HS-27A (cell line): ENCODE measurements around the gene WIPI1.
"Not testable (repeated sequence)": the region's sequence is repeated elsewhere in the genome, so short reads cannot be mapped to it uniquely, and the experiment has no call there.

Source experiments
- DNase-seq: peaks from one replicate; pipeline ENCODE4 v3.0.0-alpha.2; 2012; ENCODE audit warnings: low read depth, missing footprints

The WIPI1 gene

DNA sequence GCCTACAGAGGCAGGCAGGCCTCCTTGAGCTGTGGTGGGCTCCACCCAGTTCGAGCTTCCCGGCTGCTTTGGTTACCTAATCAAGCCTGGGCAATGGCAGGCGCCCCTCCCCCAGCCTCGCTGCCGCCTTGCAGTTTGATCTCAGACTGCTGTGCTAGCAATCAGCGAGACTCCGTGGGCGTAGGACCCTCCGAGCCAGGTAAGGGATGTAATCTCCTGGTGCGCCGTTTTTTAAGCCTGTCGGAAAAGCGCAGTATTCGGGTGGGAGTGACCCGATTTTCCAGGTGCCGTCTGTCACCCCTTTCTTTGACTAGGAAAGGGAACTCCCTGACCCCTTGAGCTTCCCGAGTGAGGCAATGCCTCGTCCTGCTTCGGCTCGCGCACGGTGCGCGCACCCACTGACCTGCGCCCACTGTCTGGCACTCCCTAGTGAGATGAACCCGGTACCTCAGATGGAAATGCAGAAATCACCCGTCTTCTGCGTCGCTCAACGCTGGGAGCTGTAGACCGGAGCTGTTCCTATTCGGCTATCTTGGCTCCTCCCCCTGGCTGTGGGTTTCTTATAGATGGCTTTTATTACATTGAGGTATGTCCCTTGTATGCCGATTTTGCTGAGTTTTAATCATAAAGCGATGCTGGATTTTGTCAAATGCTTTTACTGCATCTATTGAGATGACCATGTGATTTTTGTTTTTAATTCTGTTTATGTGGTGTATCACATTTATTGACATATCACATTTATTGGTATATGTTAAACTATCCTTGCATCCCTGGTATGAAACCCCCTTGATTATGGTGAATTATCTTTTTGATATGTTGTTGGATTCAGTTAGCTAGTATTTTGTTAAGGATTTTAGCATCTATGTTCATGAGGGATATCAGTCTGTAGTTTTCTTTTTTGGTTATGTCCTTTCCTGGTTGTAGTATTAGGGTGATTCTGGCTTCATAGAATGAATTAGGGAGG lies 43.4 kb downstream of the WIPI1 start:
- not testable (repeated sequence) for DNase-seq

DNA sequence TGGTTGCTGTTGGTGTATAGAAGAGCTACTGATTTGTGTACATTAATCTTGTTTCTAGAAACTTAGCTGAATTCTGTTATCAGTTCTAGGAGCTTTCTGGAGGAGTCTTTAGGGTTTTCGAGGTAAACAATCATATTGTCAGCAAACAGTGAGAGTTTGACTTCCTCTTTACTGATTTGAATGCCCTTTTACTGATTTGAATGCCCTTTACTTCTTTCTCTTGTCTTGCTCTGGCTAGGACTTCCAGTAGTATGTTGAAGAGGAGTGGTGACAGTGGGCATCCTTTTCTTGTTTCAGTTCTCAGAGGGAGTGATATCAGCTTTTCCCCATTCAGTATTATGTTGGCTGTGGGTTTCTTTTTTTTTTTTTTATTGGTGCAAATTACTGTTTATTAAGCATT lies 49.6 kb downstream of the WIPI1 start:
- DNase-seq, result not testable (repeated sequence)

DNA sequence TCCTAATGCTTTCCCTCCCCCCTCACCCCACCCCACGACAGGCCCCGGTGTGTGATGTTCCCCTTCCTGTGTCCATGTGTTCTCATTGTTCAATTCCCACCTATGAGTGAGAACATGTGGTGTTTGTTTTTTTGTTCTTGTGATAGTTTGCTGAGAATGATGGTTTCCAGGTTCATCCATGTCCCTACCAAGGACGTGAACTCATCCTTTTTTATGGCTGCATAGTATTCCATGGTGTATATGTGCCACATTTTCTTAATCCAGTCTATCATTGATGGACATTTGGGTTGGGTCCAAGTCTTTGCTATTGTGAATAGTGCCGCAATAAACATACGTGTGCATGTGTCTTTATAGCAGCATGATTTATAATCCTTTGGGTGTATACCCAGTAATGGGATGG lies 53.5 kb downstream of the WIPI1 start:
- not testable (repeated sequence) for DNase-seq

DNA sequence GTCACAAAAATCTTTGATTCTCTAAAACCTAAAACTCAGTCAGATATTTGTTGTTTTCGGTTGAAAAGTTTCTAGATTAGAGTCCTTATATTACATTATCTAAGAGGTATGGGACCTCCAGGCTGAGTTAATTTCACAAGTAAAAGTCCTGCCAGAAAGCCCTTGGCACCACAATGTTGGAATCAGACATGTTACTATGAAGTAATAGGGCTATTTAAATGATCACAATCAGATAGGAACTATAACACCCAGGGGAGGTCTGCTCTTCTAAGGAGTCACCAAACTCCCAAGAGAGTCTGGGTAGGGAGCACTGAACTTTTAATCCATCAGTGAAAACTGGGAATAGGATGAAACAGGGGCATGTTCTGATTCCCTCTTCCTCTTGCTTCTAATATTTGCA lies 54.2 kb downstream of the WIPI1 start:
- DNase-seq, result no peak

DNA sequence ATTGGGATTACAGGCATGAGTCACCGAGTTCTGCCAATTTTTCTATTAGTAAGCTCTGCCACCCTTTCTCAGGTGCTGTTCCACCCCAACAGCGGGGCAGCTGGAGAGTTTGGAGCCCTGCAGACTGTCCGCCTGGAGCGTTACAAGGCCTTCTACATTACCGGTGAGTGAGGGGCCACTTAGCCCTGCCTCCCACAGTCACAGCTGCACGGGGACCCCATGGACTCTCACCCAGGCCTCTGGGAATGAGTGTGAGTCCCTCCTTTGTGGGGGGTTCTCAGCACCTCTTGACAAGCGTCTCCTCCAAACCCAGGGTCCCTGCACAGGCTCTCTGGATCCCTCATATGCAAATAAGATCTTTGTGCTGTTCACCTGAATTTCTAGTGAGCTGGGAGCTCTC lies 56.0 kb downstream of the WIPI1 start:
- DNase-seq, result no peak

DNA sequence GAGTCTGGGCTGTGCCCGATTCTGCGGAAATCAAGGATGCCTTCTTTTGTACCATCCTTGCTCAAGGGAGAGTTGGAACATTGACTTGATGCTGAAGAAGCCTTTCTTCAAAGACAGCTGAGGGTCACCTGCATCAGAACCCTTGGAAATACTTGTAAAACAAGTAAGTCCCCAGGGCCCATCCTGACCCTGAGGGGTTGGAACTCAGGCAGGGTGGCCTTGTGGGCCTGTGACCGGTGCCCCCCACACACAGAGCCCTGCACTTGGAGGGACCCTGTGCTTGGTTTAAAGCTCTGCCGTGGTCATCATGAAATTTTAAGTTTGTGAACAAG lies 56.9 kb downstream of the WIPI1 start:
- DNase-seq, result no peak

DNA sequence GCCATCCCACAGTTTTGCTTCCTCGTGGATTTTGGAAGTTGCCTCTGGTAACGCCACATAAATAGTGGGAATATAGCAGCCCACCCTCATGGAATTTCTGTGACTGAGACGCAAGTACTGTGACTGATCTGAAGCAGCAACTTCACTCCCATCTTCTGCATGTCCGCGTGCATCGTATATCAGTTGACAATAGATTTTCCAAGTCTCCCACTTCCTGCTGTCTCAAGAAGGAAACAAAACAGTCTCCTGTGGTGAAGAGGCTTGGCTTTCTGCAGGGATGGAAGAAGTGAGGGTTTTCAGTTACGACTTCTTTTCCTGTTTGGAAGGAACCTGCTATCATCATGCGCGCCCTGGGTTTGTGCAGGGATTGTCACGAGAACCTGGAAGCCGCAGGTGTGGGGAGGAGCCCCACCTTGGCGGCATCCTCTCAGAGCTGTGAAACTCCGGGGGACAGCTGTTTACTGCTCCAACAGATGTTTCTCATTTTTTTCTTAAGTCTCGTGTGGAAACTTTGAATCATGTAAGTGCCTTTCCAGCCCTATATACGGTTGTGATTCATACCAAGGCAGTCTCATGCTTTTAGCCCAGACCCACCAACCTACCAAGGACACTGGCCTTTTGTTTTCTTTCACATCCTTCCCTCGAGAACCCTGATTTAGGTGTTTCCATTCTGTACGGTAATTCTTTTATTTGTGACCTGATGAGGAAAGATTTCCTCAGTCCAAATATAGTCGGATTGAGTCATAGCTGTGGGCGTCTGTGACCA lies 57.5 kb downstream of the WIPI1 start:
- DNase-seq, result no peak

DNA sequence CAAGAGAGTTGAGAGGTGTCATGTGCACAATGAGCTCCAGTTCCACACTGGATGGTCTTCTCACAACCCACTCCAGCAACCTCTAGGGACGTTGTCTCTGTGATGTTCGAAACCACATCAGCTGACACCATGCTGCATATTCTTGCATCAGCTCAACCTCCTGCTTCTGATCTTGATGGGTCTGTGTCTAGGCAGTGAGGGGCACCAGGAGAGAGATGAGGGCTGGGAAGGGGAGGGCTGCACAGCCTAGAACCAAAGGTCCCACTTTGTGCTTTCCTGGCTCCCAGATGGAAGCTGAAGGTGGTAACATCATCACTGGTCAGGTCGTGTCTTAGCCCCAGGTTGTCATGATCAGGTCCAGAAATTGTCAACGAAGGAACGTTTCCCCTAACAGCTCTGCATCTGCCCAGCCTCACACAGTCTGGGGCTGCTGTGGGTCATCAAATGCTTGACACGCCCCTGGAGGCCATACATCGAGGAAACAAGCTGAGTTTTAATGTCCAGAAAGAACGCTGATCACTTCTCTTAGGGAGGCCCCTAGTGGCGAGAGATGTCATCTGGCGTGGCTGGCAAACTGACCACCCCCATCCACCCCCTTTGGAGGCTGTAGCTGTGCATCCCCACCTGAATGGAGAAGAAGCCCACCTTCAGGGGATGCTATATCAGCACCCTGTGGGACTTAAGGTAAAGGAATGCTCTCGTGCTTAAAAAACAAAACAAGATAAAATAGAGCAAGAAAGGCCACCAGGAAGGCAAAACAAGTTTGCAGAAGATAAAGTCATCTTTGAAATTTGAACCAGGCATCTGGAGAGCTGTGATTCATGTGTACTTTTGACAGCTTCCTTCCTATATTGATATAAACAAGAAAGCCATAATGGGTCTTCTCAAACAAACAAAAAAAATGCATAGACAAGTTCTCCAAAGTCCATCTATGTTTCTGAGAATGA lies 58.3 kb downstream of the WIPI1 start:
- DNase-seq, result no peak

DNA sequence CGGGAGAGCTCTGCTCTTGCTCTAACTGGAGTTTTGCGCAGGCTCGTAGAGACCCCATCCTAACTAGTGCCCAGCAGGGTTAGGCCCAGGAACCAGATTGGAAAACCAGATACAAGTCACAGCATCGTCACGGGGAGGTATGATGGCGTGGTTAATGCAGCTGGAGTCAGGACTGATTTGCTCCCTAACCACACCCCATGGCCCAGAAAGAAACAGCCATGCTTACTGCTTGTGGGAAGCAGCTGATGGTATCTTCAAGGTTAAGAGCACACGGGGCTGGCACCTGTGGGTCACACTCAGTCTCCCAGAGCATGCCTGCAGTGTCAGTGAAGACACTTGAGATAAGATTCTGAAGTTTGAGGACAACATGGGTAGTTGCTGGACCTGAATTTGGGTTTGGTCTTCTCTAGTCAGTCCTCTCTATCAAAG lies 60.2 kb downstream of the WIPI1 start:
- DNase-seq, result no peak

DNA sequence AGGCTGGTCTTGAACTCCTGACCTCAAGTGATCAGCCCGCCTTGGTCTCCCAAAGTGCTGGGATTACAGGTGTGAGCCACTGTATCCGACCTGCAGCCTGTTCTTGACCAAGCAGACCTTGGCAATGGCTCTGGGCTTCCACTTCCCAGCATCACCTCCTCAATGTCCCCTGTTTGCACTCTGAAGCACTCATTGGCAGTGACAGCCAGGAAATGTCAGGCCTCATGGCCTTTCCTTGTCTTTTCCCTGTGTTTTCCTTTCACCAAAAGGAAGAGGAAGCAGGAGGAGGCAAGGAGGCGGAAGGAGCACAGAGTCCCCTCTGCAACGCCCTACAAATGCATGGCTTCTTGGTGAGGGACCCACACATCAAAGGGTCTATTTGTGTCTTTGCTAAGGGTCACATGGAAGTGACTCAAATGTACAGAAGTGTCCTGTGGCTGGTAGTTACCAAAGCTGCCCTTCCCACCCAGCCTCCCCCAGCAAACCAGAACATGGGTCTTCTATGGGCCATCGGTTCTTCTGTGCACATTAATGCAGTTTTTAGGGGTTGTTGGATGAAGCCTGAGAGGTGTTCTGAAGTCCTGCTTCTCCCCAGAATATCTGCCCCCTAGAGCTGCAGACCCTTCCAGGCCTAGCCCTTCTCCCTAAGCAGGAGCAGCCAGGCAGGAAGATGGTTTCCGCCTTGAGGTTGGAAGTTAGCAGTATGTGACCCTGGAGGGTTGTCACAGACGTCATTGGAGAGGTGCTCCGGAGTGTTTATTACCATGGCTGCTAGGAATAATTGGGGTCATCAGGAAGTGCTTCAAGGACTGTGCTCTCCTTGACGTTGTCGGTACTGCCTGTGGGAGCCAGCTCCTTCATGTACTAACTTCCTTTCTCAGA lies 60.8 kb downstream of the WIPI1 start:
- no peak for DNase-seq

DNA sequence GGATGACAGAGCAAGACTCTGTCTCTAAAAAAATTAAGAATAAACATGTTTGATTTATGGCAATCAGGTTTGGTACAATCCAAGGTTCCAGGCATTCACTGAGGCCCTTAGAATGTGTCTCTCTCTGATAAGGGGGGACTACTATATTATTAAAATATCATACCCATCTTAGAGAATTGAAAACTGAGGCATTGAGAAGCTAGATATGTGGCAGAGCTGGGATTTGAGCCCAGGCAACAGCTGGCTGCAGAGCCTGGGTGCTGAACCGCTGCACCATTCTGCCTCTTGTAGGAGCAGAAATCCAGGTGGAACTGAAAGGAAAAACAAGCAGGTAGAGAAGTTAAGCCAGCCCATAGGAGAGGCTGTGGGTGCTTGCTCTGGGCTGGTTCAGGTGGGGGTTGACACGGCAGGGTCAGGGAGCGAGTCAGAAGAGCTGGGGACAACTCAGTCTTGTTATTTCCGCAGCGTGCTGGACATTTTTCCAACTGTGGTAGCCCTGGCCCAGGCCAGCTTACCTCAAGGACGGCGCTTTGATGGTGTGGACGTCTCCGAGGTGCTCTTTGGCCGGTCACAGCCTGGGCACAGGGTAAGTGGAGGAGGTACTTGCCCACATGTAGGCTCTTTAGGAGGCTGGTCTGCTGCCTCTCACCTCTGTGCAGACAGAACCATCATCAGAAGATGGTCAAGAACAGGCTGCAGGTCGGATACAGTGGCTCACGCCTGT lies 62.5 kb downstream of the WIPI1 start:
- DNase-seq, result no peak

DNA sequence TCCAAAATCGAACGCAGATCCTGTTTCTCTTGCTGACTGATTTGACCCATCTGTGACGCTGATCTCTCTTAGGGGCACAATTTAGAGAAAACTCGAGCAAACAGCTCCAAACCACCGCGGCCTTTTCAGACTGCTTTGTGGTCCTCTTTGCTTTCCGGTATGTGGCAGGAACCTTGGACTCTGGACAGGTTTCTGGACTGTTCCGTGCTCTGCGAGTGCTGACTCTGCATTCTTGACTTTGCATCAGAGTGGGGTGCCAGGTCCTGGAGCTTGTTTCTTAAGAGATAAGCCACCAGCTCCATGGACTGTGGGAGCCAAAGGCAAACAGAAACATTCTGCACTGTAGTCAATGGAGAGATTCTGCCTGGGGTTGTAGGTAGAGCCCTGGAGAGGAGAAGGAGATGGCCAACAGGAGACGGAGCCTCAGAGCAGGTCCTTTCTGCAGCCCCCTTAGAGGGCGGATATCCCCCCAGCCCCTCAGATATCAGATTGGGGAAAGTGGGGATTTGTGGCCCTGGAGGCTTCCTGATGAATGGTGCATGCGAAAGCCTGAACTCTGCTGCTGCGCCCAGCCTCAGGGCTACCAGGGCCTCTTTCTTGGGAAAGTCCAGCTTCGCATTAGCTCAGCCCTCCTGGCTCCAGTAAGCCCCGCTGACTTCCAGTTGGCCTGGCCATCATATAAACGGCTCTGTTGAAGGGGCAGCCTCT lies 65.6 kb downstream of the WIPI1 start:
- DNase-seq, result no peak

DNA sequence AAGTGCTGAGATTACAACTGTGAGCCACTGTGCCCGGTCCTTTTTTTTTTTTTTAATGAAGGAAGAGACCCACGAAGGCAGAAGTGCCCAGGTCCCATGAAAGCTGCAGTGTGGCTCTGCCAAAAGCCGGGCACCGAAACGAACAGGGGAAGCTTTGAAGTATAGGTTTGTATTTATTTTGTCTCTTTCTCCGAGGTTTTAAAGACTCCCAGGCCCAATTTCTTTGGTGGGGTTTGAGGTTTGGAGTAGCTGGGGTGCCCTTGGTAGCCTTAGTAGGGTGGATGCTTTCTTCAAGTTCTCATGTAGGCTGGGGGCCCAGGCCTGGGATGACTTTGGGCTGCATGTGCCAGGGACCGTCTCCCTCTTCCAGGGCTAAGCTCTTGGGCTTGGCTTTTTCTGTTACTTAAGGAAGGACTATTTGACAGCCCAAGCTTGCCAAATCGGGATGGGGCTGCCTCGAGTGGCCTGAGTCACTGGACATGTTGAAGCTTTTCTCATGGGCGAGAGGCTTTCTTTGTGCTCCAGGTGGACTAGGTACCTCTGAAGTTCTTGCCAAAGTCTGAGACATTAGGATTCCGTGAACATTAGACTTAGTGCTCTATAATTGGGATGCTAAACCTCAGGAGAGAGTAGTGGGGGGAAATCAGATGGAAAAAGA lies 66.3 kb downstream of the WIPI1 start:
- no peak for DNase-seq

DNA sequence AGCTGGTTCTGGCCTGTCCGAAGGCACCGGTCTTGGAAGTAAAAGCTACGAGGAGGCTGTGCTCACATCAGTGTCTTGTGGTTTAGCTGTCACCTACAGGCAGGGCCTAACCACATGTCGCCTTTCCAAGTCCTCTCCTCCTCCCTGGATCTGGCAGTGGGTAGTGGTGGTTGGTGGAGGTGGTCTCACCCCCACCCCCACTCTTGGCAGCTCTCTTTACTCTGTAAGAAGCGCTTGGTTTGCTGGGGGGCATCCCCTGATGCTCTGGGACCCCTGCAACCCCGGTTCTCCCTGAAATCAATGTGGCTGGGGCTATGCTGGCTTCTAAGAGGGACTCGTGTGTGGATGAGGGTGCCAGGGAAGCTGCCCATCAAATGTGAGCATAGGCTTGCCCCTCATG lies 68.3 kb downstream of the WIPI1 start:
- no peak for DNase-seq

DNA sequence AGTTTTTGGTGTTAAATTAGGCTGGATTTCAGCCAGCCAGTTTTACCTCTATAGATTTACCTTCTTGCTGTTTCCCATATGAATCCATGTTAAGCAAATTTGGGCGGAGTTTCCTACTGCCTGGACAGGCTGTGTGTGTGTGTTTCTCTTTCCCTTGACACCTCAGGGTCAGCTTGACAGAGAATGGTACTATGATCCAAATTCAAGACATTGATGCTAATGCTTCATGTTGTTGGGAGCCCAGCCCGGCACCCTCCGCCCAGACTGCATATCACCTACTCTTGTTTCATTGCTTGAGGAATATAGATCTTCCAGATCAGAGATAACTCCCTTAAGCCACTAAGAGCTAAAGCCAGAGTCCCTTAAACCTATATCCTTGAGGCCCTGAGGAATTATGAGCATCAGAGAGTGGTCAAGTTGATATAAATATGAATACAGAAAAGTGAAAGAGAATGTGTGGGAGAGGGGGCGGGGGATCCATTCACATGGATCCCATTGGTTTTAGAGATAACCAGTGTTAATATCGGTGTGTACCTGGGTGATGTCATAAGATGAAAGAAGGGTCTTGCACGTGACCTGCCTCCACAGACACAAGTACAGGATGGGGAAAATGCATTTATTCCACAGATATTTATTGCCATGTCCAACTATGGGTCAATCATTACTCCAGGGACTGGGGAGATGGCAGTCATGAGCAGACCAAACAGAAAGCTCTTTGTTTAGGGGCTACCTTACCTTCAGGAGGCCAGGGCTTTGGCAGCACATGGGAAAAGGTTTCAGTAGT lies 69.7 kb downstream of the WIPI1 start:
- DNase-seq, result no peak

DNA sequence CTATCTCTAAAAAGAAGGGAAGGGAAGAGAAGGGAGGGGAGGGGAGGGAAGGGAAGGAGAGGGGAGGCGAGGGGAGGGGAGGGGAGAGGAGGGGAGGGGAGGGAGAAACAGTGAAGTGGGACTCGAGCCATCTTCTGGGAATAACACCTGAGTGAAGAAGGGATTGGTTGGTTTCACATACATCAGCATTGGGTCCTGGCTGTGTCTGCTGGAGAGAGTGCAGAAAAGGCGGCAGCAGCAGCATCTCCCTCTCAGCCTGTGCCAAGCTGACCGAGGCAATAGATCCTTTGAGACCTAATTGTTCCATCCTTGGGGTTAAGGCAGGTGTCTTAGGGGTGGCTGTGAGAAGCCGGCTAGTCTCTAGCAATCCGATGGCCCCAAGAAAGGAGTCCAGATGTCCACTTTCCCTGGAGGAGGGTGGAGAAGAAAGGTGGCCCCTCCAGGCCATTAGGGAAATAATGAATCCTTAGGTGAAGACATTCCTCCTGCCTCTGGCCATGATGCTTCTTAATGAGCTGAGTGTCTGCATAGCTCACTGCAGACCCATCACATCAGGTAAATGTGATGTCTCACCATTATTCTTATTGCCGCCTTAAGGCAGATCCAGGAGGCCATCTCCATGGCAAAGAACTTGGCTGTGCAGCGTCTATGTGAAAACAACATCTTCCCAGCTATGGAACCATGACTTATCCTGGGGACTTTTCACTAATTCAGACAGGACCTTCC lies 71.6 kb downstream of the WIPI1 start:
- no peak for DNase-seq

DNA sequence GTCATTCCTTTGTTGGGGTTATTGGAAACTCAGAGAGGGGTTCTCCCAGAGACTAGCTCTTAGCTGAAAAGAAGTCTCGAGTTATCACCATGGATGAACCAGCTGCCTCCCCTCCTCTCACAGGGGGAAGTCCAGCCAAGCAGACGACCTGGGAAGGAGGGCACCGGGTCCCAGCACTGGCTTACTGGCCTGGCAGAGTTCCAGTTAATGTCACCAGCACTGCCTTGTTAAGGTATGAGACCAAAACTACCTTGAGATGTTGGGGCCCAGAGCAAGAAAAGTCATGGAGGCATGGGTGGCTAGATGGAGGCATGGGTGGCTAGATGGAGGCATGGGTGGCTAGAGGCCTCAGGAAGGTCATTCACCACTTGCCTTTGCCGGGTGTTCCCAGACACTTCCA lies 72.4 kb downstream of the WIPI1 start:
- no peak for DNase-seq

DNA sequence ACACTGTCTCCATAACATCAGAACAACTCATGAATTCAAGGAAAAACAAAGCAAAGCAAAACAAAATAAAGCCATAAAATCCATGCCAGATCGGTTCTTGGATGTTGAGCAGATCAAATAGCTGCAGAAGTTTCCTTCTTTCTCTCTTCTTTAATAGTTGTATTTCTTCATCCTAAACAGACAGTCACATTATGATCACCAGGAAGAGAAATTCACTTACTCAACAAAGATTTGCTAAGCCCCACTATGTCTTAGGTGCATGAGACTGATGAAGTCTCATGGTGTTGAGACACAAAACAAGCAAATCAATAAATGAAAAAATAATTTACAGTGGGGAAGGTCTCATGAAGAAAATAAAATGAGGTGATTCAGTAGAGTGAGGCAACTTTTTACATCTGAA lies 72.8 kb downstream of the WIPI1 start:
- no peak for DNase-seq
